ENCODE measurements around the gene RNU11. TPM values are rescaled to one million over a fixed set of nuclear protein-coding genes. Genes with fewer than 3 reads are reported as not detected.

Gene RNU11
- total RNA-seq (2022; extraction: Qiagen RNA extraction): not detected in 5 replicates

DNA sequence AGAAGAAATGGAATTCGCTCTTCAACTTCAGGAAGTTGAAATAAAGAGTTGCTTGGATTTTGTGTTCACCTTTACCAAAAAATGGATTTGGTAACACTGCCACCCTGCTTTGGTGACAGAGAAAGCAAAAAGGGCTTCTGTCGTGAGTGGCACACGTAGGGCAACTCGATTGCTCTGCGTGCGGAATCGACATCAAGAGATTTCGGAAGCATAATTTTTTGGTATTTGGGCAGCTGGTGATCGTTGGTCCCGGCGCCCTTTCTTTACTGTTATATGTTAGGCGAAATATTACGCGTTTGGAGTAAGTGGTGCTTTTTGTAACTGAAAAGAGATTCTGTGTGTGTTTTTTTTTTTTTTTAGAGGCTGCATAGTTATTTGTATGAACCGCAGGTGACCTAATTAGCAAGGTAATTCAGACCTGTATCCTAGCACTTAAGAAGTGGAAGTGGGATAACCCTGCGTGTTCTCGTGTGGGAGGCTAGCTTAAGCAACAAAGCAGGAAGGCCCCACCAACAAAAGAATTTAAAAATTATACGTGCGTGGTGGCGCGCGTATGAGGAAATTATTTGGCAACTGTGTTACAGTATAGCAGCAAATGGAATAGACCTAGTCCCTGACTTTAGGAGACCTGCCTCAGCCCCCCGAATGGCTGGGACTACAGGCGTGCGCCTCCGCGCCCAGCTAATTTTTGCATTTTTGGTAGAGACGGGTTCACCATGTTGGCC is at the start of gene RNU11:
Gene RNU11 (plus strand): TSS at position 127 of the 725 bp plus-strand sequence.

DNA sequence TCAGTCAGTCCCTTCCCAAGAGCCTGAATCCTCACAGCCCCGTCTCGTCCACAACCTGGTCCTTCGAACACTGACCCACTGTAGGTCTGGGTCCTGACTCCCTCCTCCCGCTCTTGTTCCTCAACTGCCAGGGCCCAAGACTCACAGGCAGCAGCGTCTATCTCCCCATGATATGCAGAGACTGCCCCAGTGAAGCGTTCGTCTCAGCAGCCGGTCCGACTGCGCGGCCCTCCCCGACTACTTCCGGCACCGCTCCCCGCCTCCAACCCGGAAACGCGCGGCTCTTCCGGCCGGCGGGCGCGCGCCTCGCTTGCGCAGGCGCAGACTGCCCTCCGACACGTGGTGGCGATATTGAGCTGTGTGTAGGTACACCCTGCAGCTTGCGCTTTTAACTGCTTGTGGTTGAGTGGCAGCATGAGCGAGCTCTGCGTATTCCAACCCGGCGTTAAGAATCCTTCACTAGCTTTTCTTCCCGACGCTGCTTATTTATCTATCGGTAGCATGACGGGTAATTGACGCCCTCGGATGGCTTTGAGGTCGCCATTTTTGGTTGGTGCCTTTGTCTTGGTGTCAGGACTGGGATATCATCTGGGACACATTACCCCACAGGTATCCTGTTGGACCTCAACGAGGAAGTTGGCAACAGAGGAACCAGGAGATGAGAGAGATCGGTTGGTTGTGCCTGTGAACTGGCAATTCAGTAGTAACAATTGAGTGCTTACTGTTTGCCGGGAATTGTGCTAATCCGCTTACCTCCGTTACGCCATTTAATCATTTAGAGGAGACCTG is 5.4 kb upstream of the RNU11 start, which contains the start of gene TAF12:
Gene TAF12 (minus strand): TSS at position 221 of the 789 bp plus-strand sequence. CDS start 20,986 bp downstream, outside the sequence.

DNA sequence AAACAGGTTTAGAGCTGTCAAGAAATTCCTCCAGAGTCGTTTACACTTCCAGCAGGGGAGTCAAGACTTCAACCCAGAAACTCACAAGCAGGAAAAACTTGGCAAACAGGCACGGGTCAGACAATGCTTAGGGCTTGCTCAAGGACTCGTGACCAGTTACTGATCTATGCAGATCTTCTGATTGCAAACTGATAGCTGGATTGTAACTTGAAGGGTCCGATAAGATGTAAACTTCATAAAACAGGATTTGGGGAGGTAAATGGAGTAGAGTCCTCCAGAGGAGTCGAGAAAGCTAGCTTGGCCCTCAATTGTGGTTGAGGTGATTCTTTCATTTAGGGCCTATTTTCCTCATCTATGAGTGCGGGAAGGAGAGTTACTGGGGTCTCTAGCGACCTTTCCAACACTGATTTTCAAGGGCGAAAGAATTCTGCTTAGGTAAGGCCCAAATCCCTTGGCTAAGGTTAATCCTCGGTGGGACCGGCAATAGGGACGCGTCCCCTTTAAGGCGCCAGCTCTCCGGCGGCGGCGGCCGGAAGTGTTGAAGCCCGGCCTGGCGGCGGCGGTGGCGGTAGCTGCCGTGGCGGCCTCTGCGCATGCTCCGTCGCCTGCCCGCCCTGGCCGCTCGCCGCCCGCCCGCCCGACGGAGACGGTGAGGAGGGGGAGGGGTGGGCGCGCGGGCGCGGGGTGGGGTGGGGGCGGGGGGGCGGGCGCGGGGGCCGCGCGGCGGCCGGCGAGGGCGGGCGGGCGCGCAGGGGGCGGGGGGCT is 20.0 kb downstream of the RNU11 start, which contains the start of gene GMEB1:
Gene GMEB1 (plus strand): TSS at position 594 of the 765 bp plus-strand sequence. CDS start 14,829 bp downstream, outside the sequence.

Other genes with a start within 250 kb of the RNU11 start
- 70.4 to 86.1 TPM (median 74.5 TPM) in 5 replicates for gene RCC1, start 142.6 kb upstream of the RNU11 start, total RNA-seq (2022; extraction: Qiagen RNA extraction)
- 18.9 to 28.1 TPM (median 26.5 TPM) in 5 replicates for gene TRNAU1AP, start 95.5 kb upstream of the RNU11 start, total RNA-seq (2022; extraction: Qiagen RNA extraction)
- gene RAB42, start 56.3 kb upstream of the RNU11 start, total RNA-seq (2022; extraction: Qiagen RNA extraction): 3.0 to 3.9 TPM (median 3.4 TPM) in 5 replicates
- 11.9 to 13.1 TPM (median 12.6 TPM) in 5 replicates for gene TAF12, start 5.5 kb upstream of the RNU11 start, total RNA-seq (2022; extraction: Qiagen RNA extraction)
- 5.2 to 6.5 TPM (median 5.6 TPM) in 5 replicates for gene GMEB1, start 20.2 kb downstream of the RNU11 start, total RNA-seq (2022; extraction: Qiagen RNA extraction)
- gene YTHDF2, start 88.3 kb downstream of the RNU11 start, total RNA-seq (2022; extraction: Qiagen RNA extraction): 52.1 to 65.4 TPM (median 54.0 TPM) in 5 replicates
- 0.02 to 0.07 TPM (median 0.03 TPM) in 4 of 5 replicates, not detected in the other for gene OPRD1, start 163.6 kb downstream of the RNU11 start, total RNA-seq (2022; extraction: Qiagen RNA extraction)

All from A549 treated with Hydrocortisone at 1 μM for 4 hours (cell line).